ENCODE results near the gene ELMO1.

ELMO1 gene

GRCh38 chr7:37471619-37472018 is 23.0 kb upstream of the ELMO1 start:
- no peak for DNase-seq (ENCODE audit: low read depth)

GRCh38 chr7:37467002-37467401 is 18.3 kb upstream of the ELMO1 start:
- DNase-seq (ENCODE audit: low read depth), result no peak

GRCh38 chr7:37462138-37462537 is 13.5 kb upstream of the ELMO1 start:
- DNase-seq (ENCODE audit: low read depth), result no peak

- no peak for DNase-seq (ENCODE audit: low read depth)
These were observed 6.4 kb upstream of the ELMO1 start for GRCh38 chr7:37455081-37455480.

- no peak for DNase-seq (ENCODE audit: low read depth)
These were observed 3.7 kb upstream of the ELMO1 start for GRCh38 chr7:37452346-37452745.

GRCh38 chr7:37450035-37450434 is 1.4 kb upstream of the ELMO1 start:
- no peak for DNase-seq (ENCODE audit: low read depth)

GRCh38 chr7:37449621-37450020 is 957 bp upstream of the ELMO1 start:
- no peak for DNase-seq (ENCODE audit: low read depth)

- DNase-seq (ENCODE audit: low read depth), result no peak
These were observed 541 bp downstream of the ELMO1 start for GRCh38 chr7:37448011-37448635.

GRCh38 chr7:37446371-37446770 is 2.3 kb downstream of the ELMO1 start:
- DNase-seq (ENCODE audit: low read depth), result no peak

GRCh38 chr7:37445790-37446189 is 2.9 kb downstream of the ELMO1 start:
- DNase-seq (ENCODE audit: low read depth), result no peak

GRCh38 chr7:37445064-37445723 is 3.5 kb downstream of the ELMO1 start:
- DNase-seq (ENCODE audit: low read depth), result no peak

GRCh38 chr7:37443627-37444026 is 5.0 kb downstream of the ELMO1 start:
- no peak for DNase-seq (ENCODE audit: low read depth)

GRCh38 chr7:37442268-37442667 is 6.4 kb downstream of the ELMO1 start:
- DNase-seq (ENCODE audit: low read depth), result no peak

GRCh38 chr7:37441816-37442215 is 6.8 kb downstream of the ELMO1 start:
- no peak for DNase-seq (ENCODE audit: low read depth)

- no peak for DNase-seq (ENCODE audit: low read depth)
These were observed 7.3 kb downstream of the ELMO1 start for GRCh38 chr7:37441386-37441760.

GRCh38 chr7:37440738-37441385 is 7.8 kb downstream of the ELMO1 start:
- DNase-seq (ENCODE audit: low read depth), result no peak

- DNase-seq (ENCODE audit: low read depth), result no peak
These were observed 9.0 kb downstream of the ELMO1 start for GRCh38 chr7:37439653-37440026.

GRCh38 chr7:37438906-37439652 is 9.6 kb downstream of the ELMO1 start:
- no peak for DNase-seq (ENCODE audit: low read depth)

GRCh38 chr7:37435156-37435855 is 13.4 kb downstream of the ELMO1 start:
- no peak for DNase-seq (ENCODE audit: low read depth)

- no peak for DNase-seq (ENCODE audit: low read depth)
These were observed 14.1 kb downstream of the ELMO1 start for GRCh38 chr7:37434529-37434928.

- no peak for DNase-seq (ENCODE audit: low read depth)
These were observed 15.5 kb downstream of the ELMO1 start for GRCh38 chr7:37433166-37433565.

GRCh38 chr7:37432281-37432920 is 16.3 kb downstream of the ELMO1 start:
- DNase-seq (ENCODE audit: low read depth), result no peak
